BLaER1 treated with 17β-estradiol and CSF1 and Interleukin-3, amounts not matched to agents 10 nM and 100 nM (cell line): ENCODE data around the gene ICE2.

ENCODE experiments used
- H3K27ac ChIP-seq, 11 experiments: shearing (Covaris generic); formaldehyde crosslinking; 2 replicates each; pipeline ENCODE4 v1.8.1; 2022
- H3K27me3 ChIP-seq, 11 experiments: shearing (Covaris generic); formaldehyde crosslinking; 2 replicates each; pipeline ENCODE4 v1.8.1; 2022
- H3K36me3 ChIP-seq, 11 experiments: shearing (Covaris generic); formaldehyde crosslinking; 2 replicates each; pipeline ENCODE4 v1.8.1; 2022
- H3K4me1 ChIP-seq, 10 experiments: shearing (Covaris generic); formaldehyde crosslinking; 2 replicates each; pipeline ENCODE4 v1.8.1; 2022
- H3K4me2 ChIP-seq, 11 experiments: shearing (Covaris generic); formaldehyde crosslinking; 2 replicates each; pipeline ENCODE4 v1.8.1; 2022
- H3K4me3 ChIP-seq, 10 experiments: shearing (Covaris generic); formaldehyde crosslinking; 2 replicates each; pipeline ENCODE4 v1.8.1; 2022
- H3K9ac ChIP-seq, 11 experiments: shearing (Covaris generic); formaldehyde crosslinking; 2 replicates each; pipeline ENCODE4 v1.8.1; 2022
- H3K9me3 ChIP-seq, 11 experiments: shearing (Covaris generic); formaldehyde crosslinking; replicated peaks in 1 of 11; 2 replicates each; pipeline ENCODE4 v1.8.1; 2022
- H4K20me1 ChIP-seq, 11 experiments: shearing (Covaris generic); formaldehyde crosslinking; 2 replicates each; pipeline ENCODE4 v1.8.1; 2022
- Cebpa-rat ChIP-seq, 11 experiments: shearing (Covaris generic); IDR thresholded peaks; 2 replicates each; pipeline ENCODE4 v1.8.1; 2022

ICE2 gene

GRCh38 chr15:60478566-60479360, at the start of gene ICE2:
ICE2 (minus strand) TSS chr15:60479142; CDS start chr15:60477977, 1,165 bp downstream.
- no peak for TF ChIP-seq Cebpa-rat (IDR thresholded peaks at IDR 0.05)
- Histone ChIP-seq H4K20me1 (no peaks in the 10 kb centered on the region), H3K9me3 (no peaks in the 10 kb centered on the region), H3K27ac (peak within 1 kb of the TSS; percentile 76 to 99 (median 96)), H3K9ac (peak within 1 kb of the TSS; percentile 87 to 99 (median 94)), H3K4me2 (peak within 1 kb of the TSS; percentile 77 to 97 (median 89)), H3K4me1 (peaks cover 31 to 44% (median 38%) of the 10 kb centered on the region in 10 experiments), H3K27me3 (no peaks in the 10 kb centered on the region), H3K36me3 (peaks cover 8 to 31% (median 14%) of the 10 kb centered on the region in 11 experiments; a peak in 19 of 22 replicates), H3K4me3 (peak within 1 kb of the TSS; percentile 66 to 91 (median 80))

GRCh38 chr15:60528530-60528929, 49.6 kb upstream of the ICE2 start:
- H3K27me3 ChIP-seq = no peaks in the 10 kb centered on the region
- H3K9ac ChIP-seq = no peak overlapping the region
- H3K4me2 ChIP-seq = 0 out of 22 replicates have a peak overlapping the region, but pooled peaks of 1 of the 11 experiments have one; percentile 9
- no peaks in the 10 kb centered on the region for H3K9me3 ChIP-seq
- peaks cover 0 to 16% (median 0%) of the 10 kb centered on the region in 11 experiments; a peak in 8 of 22 replicates for H3K36me3 ChIP-seq
- peaks cover 0 to 4% (median 0%) of the 10 kb centered on the region in 11 experiments; a peak in 1 of 22 replicates for H4K20me1 ChIP-seq
- no peak overlapping the region for H3K4me3 ChIP-seq
- H3K4me1 ChIP-seq = peaks cover 0 to 7% (median 0%) of the 10 kb centered on the region in 10 experiments; a peak in 3 of 20 replicates
- H3K27ac ChIP-seq = no peak overlapping the region
- TF ChIP-seq Cebpa-rat (IDR thresholded peaks at IDR 0.05) = no peak

GRCh38 chr15:60527456-60527855, 48.5 kb upstream of the ICE2 start:
- no peak for TF ChIP-seq Cebpa-rat (IDR thresholded peaks at IDR 0.05)
- Histone ChIP-seq H4K20me1 (no peaks in the 10 kb centered on the region), H3K4me2 (no peak overlapping the region), H3K27ac (no peak overlapping the region), H3K9ac (no peak overlapping the region), H3K9me3 (no peaks in the 10 kb centered on the region), H3K4me3 (no peak overlapping the region), H3K36me3 (peaks cover 0 to 16% (median 0%) of the 10 kb centered on the region in 11 experiments; a peak in 8 of 22 replicates), H3K27me3 (no peaks in the 10 kb centered on the region), H3K4me1 (peaks cover 0 to 7% (median 0%) of the 10 kb centered on the region in 10 experiments; a peak in 3 of 20 replicates)

- Histone ChIP-seq H3K4me3 (no peak overlapping the region), H3K9ac (no peak overlapping the region)
Measured at GRCh38 chr15:60526127-60526616, 47.2 kb upstream of the ICE2 start.

GRCh38 chr15:60525341-60526039, 46.5 kb upstream of the ICE2 start:
- Histone ChIP-seq H3K4me3 (no peak overlapping the region), H3K36me3 (peaks cover 0 to 12% (median 0%) of the 10 kb centered on the region in 11 experiments; a peak in 8 of 22 replicates), H3K9ac (no peak overlapping the region), H3K4me2 (no peak overlapping the region), H3K4me1 (peaks cover 0 to 7% (median 0%) of the 10 kb centered on the region in 10 experiments; a peak in 3 of 20 replicates), H3K27me3 (no peaks in the 10 kb centered on the region), H3K27ac (no peak overlapping the region), H3K9me3 (no peaks in the 10 kb centered on the region), H4K20me1 (0 out of 22 replicates have a peak, but pooled peaks cover 0 to 5% (median 0%) of the 10 kb centered on the region in 11 experiments)
- no peak for TF ChIP-seq Cebpa-rat (IDR thresholded peaks at IDR 0.05)

More at GRCh38 chr15:60526127-60526616, 47.2 kb upstream of the ICE2 start:
- no peak for TF ChIP-seq Cebpa-rat (IDR thresholded peaks at IDR 0.05)
- Histone ChIP-seq H3K27me3 (no peaks in the 10 kb centered on the region), H3K27ac (no peak overlapping the region), H3K4me2 (no peak overlapping the region), H3K36me3 (peaks cover 0 to 16% (median 0%) of the 10 kb centered on the region in 11 experiments; a peak in 8 of 22 replicates), H3K4me1 (peaks cover 0 to 7% (median 0%) of the 10 kb centered on the region in 10 experiments; a peak in 3 of 20 replicates), H3K9me3 (no peaks in the 10 kb centered on the region), H4K20me1 (0 out of 22 replicates have a peak, but pooled peaks cover 0 to 5% (median 0%) of the 10 kb centered on the region in 11 experiments)

- H3K27ac ChIP-seq = no peak overlapping the region
- H3K9me3 ChIP-seq = no peaks in the 10 kb centered on the region
- H3K4me3 ChIP-seq = no peak overlapping the region
- H4K20me1 ChIP-seq = peaks cover 0 to 5% (median 0%) of the 10 kb centered on the region in 11 experiments; a peak in 1 of 22 replicates
- no peaks in the 10 kb centered on the region for H3K27me3 ChIP-seq
- H3K4me1 ChIP-seq = no peaks in the 10 kb centered on the region; a peak in 1 of 20 replicates
- H3K4me2 ChIP-seq = no peak overlapping the region
- H3K9ac ChIP-seq = no peak overlapping the region
- H3K36me3 ChIP-seq = peaks cover 0 to 4% (median 0%) of the 10 kb centered on the region in 11 experiments; a peak in 3 of 22 replicates
- no peak for TF ChIP-seq Cebpa-rat (IDR thresholded peaks at IDR 0.05)
Measured at GRCh38 chr15:60523056-60523455, 44.1 kb upstream of the ICE2 start.

GRCh38 chr15:60520825-60521368, 42.0 kb upstream of the ICE2 start:
- Histone ChIP-seq H3K27me3 (no peaks in the 10 kb centered on the region), H3K4me3 (no peak overlapping the region), H3K27ac (no peak overlapping the region), H3K9ac (no peak overlapping the region), H3K9me3 (no peaks in the 10 kb centered on the region), H4K20me1 (peaks cover 0 to 5% (median 0%) of the 10 kb centered on the region in 11 experiments; a peak in 1 of 22 replicates), H3K4me2 (no peak overlapping the region), H3K4me1 (no peaks in the 10 kb centered on the region; a peak in 1 of 20 replicates), H3K36me3 (peaks cover 0 to 4% (median 0%) of the 10 kb centered on the region in 11 experiments; a peak in 3 of 22 replicates)
- no peak for TF ChIP-seq Cebpa-rat (IDR thresholded peaks at IDR 0.05)

- H3K9ac ChIP-seq = no peak overlapping the region
- H3K4me3 ChIP-seq = no peak overlapping the region
- no peaks in the 10 kb centered on the region; a peak in 1 of 20 replicates for H3K4me1 ChIP-seq
- no peak for TF ChIP-seq Cebpa-rat (IDR thresholded peaks at IDR 0.05)
- no peaks in the 10 kb centered on the region for H3K27me3 ChIP-seq
- peaks cover 0 to 5% (median 0%) of the 10 kb centered on the region in 11 experiments; a peak in 1 of 22 replicates for H4K20me1 ChIP-seq
- no peak overlapping the region for H3K4me2 ChIP-seq
- H3K27ac ChIP-seq = no peak overlapping the region
- no peaks in the 10 kb centered on the region for H3K9me3 ChIP-seq
- peaks cover 0 to 4% (median 0%) of the 10 kb centered on the region in 11 experiments; a peak in 3 of 22 replicates for H3K36me3 ChIP-seq
Measured at GRCh38 chr15:60520013-60520824, 41.3 kb upstream of the ICE2 start.
